ENCODE results near the gene DVL3. TPM values are rescaled to one million over a fixed set of nuclear protein-coding genes. Genes with fewer than 3 reads are reported as not detected.
A peak's percentile ranks its signal among the peaks of the same experiment; 100 is the strongest.

Gene DVL3
- total and polyA plus RNA-seq, 12 donors = 37.5 to 81.7 (median 63.5) TPM

GRCh38 chr3:184186184-184186901 is 31.2 kb downstream of the DVL3 start, which contains the start of gene ABCF3:
ABCF3 (plus strand) TSS chr3:184186199; CDS start chr3:184186208, 9 bp downstream.
- H3K27ac ChIP-seq = peak within 1 kb of the TSS; percentile 68 to 96 (median 92)
- no peaks in the 10 kb centered on the region for H3K9me3 ChIP-seq
- DNase-seq = peak in 1 of 2 donors; percentile 58
- peaks cover 12 to 80% (median 54%) of the 10 kb centered on the region in 9 donors for H3K36me3 ChIP-seq
- TF ChIP-seq, protein P1, sequence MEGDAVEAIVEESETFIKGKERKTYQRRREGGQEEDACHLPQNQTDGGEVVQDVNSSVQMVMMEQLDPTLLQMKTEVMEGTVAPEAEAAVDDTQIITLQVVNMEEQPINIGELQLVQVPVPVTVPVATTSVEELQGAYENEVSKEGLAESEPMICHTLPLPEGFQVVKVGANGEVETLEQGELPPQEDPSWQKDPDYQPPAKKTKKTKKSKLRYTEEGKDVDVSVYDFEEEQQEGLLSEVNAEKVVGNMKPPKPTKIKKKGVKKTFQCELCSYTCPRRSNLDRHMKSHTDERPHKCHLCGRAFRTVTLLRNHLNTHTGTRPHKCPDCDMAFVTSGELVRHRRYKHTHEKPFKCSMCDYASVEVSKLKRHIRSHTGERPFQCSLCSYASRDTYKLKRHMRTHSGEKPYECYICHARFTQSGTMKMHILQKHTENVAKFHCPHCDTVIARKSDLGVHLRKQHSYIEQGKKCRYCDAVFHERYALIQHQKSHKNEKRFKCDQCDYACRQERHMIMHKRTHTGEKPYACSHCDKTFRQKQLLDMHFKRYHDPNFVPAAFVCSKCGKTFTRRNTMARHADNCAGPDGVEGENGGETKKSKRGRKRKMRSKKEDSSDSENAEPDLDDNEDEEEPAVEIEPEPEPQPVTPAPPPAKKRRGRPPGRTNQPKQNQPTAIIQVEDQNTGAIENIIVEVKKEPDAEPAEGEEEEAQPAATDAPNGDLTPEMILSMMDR (IDR thresholded peaks at IDR 0.05) = no peak
- WGBS, 2 donors = 1% methylated on average over 45 of the region's 45 CpGs
- intact Hi-C loops (cut with DNase I) = loop anchor here in 6 of 10 donors (2.0 to 10.0 kb wide), 9 partner anchors 39 to 169 kb away; partner anchors contain the start of genes ALG3 (in 6 of the 6), EEF1AKMT4 (in 6 of the 6), ABCC5 (in 1 of the 6) and EIF2B5 (in 1 of the 6)
- ATAC-seq = peak; percentile 7 to 72 (median 36)
- H3K4me3 ChIP-seq = peak within 1 kb of the TSS; percentile 72 to 99 (median 92)
- H3K27me3 ChIP-seq = no peaks in the 10 kb centered on the region
- H3K4me1 ChIP-seq = peaks cover 11 to 35% (median 30%) of the 10 kb centered on the region in 9 donors

- Histone ChIP-seq H3K36me3 (peaks cover 12 to 80% (median 54%) of the 10 kb centered on the region in 9 donors), H3K4me3 (peak overlapping the region; percentile 72 to 99 (median 92)), H3K27ac (peak overlapping the region in 8 of 10 donors; percentile 84 to 96 (median 92)), H3K27me3 (no peaks in the 10 kb centered on the region), H3K4me1 (peaks cover 11 to 35% (median 30%) of the 10 kb centered on the region in 9 donors), H3K9me3 (no peaks in the 10 kb centered on the region)
- no peak for ATAC-seq
- no peak for DNase-seq
- 10 to 17% methylated on average over 3 of the region's 3 CpGs for WGBS, 2 donors
- TF ChIP-seq, protein P1 (IDR thresholded peaks at IDR 0.05) = no peak
- intact Hi-C loops (cut with DNase I) = loop anchor here in 6 of 10 donors (2.0 to 10.0 kb wide), 9 partner anchors 40 to 170 kb away; partner anchors contain the start of genes ALG3 (in 6 of the 6), EEF1AKMT4 (in 6 of the 6), ABCC5 (in 1 of the 6) and EIF2B5 (in 1 of the 6)
These were observed 31.7 kb downstream of the DVL3 start for GRCh38 chr3:184186902-184187207.

GRCh38 chr3:184188080-184188479 is 32.9 kb downstream of the DVL3 start:
- ATAC-seq (no peak), DNase-seq (no peak)
- TF ChIP-seq, protein P1 (IDR thresholded peaks at IDR 0.05) = no peak
- Histone ChIP-seq H3K4me1 (peaks cover 11 to 35% (median 30%) of the 10 kb centered on the region in 9 donors), H3K4me3 (no peak overlapping the region), H3K9me3 (no peaks in the 10 kb centered on the region), H3K36me3 (peaks cover 12 to 80% (median 54%) of the 10 kb centered on the region in 9 donors), H3K27me3 (no peaks in the 10 kb centered on the region), H3K27ac (no peak overlapping the region)
- WGBS, 2 donors = 85 to 89% methylated on average over 17 of the region's 17 CpGs
- intact Hi-C loops (cut with DNase I) = loop anchor here in 6 of 10 donors (5.0 to 10.0 kb wide), 8 partner anchors 41 to 171 kb away; partner anchors contain the start of genes ALG3 (in 5 of the 6), EEF1AKMT4 (in 5 of the 6), ABCC5 (in 1 of the 6) and EIF2B5 (in 1 of the 6)

DNA sequence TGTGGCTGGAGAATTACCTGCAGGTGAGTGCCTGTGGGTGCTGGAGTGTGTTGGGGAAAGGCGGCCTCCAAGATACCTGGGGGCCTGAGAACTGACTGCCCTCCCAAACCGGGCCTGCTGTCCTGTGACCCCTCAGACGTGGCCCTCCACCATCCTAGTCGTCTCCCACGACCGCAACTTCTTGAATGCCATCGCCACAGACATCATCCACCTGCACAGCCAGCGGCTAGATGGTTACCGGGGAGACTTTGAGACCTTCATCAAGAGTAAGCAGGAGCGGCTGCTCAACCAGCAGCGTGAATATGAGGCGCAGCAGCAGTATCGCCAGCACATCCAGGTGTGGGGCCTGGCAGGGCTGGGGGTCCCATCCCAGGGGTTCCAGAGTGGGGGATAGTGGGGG is 34.2 kb downstream of the DVL3 start:
- no peak overlapping the region for H3K4me3 ChIP-seq

More for the DNA sequence above, 34.2 kb downstream of the DVL3 start:
- DNase-seq (no peak), ATAC-seq (no peak)
- intact Hi-C loops (cut with DNase I) = loop anchor here in 6 of 10 donors (5.0 to 10.0 kb wide), 8 partner anchors 42 to 172 kb away; partner anchors contain the start of genes ALG3 (in 5 of the 6), EEF1AKMT4 (in 5 of the 6), ABCC5 (in 1 of the 6) and EIF2B5 (in 1 of the 6)
- Histone ChIP-seq H3K27ac (no peak overlapping the region), H3K4me1 (peaks cover 11 to 35% (median 30%) of the 10 kb centered on the region in 9 donors), H3K9me3 (no peaks in the 10 kb centered on the region), H3K27me3 (no peaks in the 10 kb centered on the region), H3K36me3 (peaks cover 12 to 80% (median 54%) of the 10 kb centered on the region in 9 donors)
- TF ChIP-seq, protein P1 (IDR thresholded peaks at IDR 0.05) = no peak
- 93 to 96% methylated on average over 13 of the region's 13 CpGs for WGBS, 2 donors

Measured in heart right ventricle (tissue), 16 donors.